Measurements from ENCODE around the gene KCMF1.

Gene KCMF1

DNA sequence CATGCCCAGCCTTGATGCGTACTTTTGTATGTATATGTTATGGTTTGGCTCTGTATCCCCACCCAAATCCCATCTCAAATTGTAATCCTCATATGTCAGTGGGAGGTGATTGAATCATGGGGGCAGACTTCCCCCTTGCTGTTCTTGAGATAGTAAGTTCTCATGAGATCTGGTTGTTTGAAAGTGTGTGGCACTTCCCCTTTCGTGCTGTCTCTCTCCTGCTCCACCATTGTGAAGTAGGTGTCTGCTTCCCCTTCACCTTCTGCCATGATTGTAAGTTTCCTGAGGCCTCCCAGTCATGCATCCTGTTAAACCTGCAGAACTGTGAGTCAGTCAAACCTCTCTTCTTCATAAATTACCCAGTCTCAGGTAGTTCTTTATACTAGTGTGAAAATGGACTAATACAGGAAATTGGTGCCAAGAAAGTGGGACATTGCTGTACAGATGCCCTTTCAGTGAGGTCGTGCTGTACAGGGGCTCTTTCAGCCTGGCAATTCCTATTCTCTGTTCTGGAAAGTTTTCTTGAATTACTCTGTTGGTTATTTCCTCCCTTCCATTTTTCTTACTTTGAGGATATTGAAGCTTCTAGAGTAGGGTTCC lies 38.2 kb downstream of the KCMF1 start:
- H3K9me3 ChIP-seq, result no peaks in the 10 kb centered on the region
- peaks cover 37 to 50% of the 10 kb centered on the region in 2 experiments for H3K4me1 ChIP-seq (ENCODE audit: control insufficient read depth in 1 of 2, insufficient read depth in 1 of 2, low read depth in 1 of 2, low read length in 1 of 2)
- H3K27ac ChIP-seq, result peak overlapping the region; percentile 89
- H3K36me3 ChIP-seq, result no peaks in the 10 kb centered on the region
- TF ChIP-seq, protein P1, sequence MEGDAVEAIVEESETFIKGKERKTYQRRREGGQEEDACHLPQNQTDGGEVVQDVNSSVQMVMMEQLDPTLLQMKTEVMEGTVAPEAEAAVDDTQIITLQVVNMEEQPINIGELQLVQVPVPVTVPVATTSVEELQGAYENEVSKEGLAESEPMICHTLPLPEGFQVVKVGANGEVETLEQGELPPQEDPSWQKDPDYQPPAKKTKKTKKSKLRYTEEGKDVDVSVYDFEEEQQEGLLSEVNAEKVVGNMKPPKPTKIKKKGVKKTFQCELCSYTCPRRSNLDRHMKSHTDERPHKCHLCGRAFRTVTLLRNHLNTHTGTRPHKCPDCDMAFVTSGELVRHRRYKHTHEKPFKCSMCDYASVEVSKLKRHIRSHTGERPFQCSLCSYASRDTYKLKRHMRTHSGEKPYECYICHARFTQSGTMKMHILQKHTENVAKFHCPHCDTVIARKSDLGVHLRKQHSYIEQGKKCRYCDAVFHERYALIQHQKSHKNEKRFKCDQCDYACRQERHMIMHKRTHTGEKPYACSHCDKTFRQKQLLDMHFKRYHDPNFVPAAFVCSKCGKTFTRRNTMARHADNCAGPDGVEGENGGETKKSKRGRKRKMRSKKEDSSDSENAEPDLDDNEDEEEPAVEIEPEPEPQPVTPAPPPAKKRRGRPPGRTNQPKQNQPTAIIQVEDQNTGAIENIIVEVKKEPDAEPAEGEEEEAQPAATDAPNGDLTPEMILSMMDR (IDR thresholded peaks at IDR 0.05), result no peak
- H3K4me3 ChIP-seq (ENCODE audit: low read depth in 1 of 2, low read length in 1 of 2), result no peak overlapping the region
- no peaks in the 10 kb centered on the region for H3K27me3 ChIP-seq

DNA sequence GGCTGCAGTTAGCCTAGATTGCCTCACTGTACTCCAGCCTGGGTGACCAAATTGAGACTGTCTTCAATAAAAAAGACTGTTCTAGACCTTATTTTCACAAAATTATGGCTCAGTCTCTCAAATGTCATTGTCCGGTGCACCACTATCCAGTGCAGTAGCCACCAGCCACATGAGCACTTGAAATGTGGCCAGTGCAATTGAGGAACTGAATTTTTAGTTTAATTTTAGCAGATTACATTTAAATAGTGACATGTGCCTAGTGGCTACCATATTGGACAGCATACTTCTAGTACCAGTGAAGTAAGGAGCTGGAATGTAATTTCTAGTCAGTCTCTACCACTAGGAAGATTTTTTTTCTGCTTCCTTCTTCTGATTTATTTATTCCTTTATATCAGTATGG lies 39.4 kb downstream of the KCMF1 start:
- TF ChIP-seq, protein P1 (IDR thresholded peaks at IDR 0.05), result no peak
- peaks cover 37 to 46% of the 10 kb centered on the region in 2 experiments for H3K4me1 ChIP-seq (ENCODE audit: control insufficient read depth in 1 of 2, insufficient read depth in 1 of 2, low read depth in 1 of 2, low read length in 1 of 2)

DNA sequence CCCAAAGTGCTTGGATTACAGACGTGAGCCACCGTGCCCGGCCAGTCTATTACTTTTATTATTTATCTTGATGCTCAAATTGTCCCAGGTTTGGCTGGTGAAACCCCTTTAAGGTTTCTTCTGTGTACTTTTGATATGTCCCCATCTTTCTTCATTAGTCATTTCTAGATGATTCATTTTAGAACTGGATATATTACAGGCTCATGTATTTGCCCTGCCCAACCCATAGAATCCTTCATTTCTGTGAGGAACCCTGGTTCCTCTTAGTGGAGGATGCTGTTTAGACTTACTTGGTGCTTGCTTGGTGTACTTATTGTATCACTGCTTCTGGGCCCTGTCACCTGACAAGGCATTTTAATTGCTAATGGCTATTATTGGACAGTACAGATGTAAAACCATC lies 40.1 kb downstream of the KCMF1 start:
- H3K27me3 ChIP-seq, result no peaks in the 10 kb centered on the region
- H3K4me3 ChIP-seq (ENCODE audit: low read depth in 1 of 2, low read length in 1 of 2), result no peak overlapping the region
- H3K9me3 ChIP-seq, result no peaks in the 10 kb centered on the region
- TF ChIP-seq, protein P1 (IDR thresholded peaks at IDR 0.05), result no peak
- peak overlapping the region; percentile 6 for H3K27ac ChIP-seq
- H3K36me3 ChIP-seq, result no peaks in the 10 kb centered on the region
- H3K4me1 ChIP-seq (ENCODE audit: control insufficient read depth in 1 of 2, insufficient read depth in 1 of 2, low read depth in 1 of 2, low read length in 1 of 2), result peaks cover 35 to 43% of the 10 kb centered on the region in 2 experiments

More for the DNA sequence above, 39.4 kb downstream of the KCMF1 start:
- peak overlapping the region; percentile 89 for H3K27ac ChIP-seq
- no peaks in the 10 kb centered on the region for H3K27me3 ChIP-seq
- no peaks in the 10 kb centered on the region for H3K36me3 ChIP-seq
- H3K9me3 ChIP-seq, result no peaks in the 10 kb centered on the region
- no peak overlapping the region for H3K4me3 ChIP-seq (ENCODE audit: low read depth in 1 of 2, low read length in 1 of 2)

DNA sequence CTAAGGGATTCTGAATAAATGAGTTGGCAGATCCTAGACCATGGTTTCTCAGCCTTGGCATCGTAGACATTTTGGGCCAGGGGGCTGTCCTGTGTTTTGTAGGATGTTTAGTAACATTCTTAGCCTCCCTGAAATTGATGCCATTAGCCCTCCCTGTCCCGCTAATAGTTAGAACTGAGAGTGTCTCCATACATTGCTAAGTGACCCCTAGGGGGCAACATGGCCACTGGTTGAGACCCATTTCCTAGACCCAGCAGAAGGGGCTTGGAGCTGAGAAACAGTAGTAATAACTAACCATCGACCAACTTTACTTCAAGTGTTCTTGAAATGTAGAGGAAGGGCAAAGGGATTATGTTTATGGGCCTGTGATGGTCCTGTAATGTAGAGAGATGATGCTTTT lies 40.8 kb downstream of the KCMF1 start:
- H3K4me1 ChIP-seq (ENCODE audit: control insufficient read depth in 1 of 2, insufficient read depth in 1 of 2, low read depth in 1 of 2, low read length in 1 of 2), result peaks cover 29 to 37% of the 10 kb centered on the region in 2 experiments

DNA sequence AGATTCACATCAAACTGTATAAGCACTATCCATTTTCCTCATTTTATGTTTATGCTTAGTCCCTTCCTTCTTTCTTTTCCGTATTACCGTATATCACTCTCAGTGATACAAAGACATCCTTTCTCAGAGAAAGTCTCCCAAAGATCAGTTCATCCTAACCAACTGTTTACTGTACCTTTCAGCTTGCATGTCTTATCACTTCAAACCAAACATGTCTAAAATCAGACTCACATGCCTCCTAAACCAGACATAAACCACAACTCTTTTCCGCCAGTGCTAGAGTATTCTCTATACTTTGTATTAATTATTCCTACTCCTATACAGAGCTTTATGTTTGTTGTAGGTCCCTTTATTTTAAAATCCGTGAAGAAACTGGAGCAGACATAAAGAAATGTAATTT lies 41.5 kb downstream of the KCMF1 start:
- Histone ChIP-seq H3K27me3 (no peaks in the 10 kb centered on the region), H3K4me1 (ENCODE audit: control insufficient read depth in 1 of 2, insufficient read depth in 1 of 2, low read depth in 1 of 2, low read length in 1 of 2) (peaks cover 29 to 39% of the 10 kb centered on the region in 2 experiments), H3K4me3 (ENCODE audit: low read depth in 1 of 2, low read length in 1 of 2) (no peak overlapping the region), H3K9me3 (no peaks in the 10 kb centered on the region), H3K36me3 (no peaks in the 10 kb centered on the region), H3K27ac (peak overlapping the region; percentile 42)
- TF ChIP-seq, protein P1 (IDR thresholded peaks at IDR 0.05), result no peak

More for the DNA sequence above, 40.8 kb downstream of the KCMF1 start:
- no peaks in the 10 kb centered on the region for H3K9me3 ChIP-seq
- TF ChIP-seq, protein P1 (IDR thresholded peaks at IDR 0.05), result no peak
- H3K36me3 ChIP-seq, result no peaks in the 10 kb centered on the region
- H3K4me3 ChIP-seq (ENCODE audit: low read depth in 1 of 2, low read length in 1 of 2), result no peak overlapping the region
- H3K27ac ChIP-seq, result no peak overlapping the region
- H3K27me3 ChIP-seq, result no peaks in the 10 kb centered on the region

Data from neutrophil (primary cell).